ENCODE results near the gene FAR2.

- TF ChIP-seq CTCF (IDR thresholded peaks at IDR 0.05; ENCODE audit: extremely low read depth in 1 of 2, insufficient read depth in 1 of 2, low read depth in 1 of 2, low read length in 2 of 2) (no peak), EZH2 (IDR thresholded peaks at IDR 0.05; ENCODE audit: borderline replicate concordance, low read depth, low read length, severe bottlenecking) (no peak), MAX (IDR thresholded peaks at IDR 0.05; ENCODE audit: insufficient read depth, insufficient read length) (no peak)
Measured at GRCh38 chr12:29301114-29301513, 152.0 kb downstream of the FAR2 start.

All from endothelial cell of umbilical vein (primary cell).